Vagina (tissue), 2 donors: ENCODE data around the gene PLCB1. TPM values are rescaled to one million over a fixed set of nuclear protein-coding genes. Genes with fewer than 3 reads are reported as not detected.
"Not testable (repeated sequence)": the region's sequence is repeated elsewhere in the genome, so short reads cannot be mapped to it uniquely, and the experiment has no call there.

Experiments used
- DNase-seq, 2 donors: peaks; one replicate each; pipeline ENCODE4 v3.0.0-alpha.2; 2017; ENCODE audit errors: extremely low spot score in 2 of 2
- H3K27ac ChIP-seq: fragments of 200-600 bp; sonication (generic); one replicate; pipeline ENCODE4 v1.5.1; 2019
- H3K27me3 ChIP-seq: fragments of 200-600 bp; sonication (generic); one replicate; pipeline ENCODE4 v1.5.1; 2019
- H3K36me3 ChIP-seq, 2 donors: fragments of 200-600 bp; sonication (generic); one replicate each; pipeline ENCODE4 v1.5.1; 2017 to 2019
- H3K4me1 ChIP-seq: fragments of 200-600 bp; sonication (generic); one replicate; pipeline ENCODE4 v1.5.1; 2019
- H3K4me3 ChIP-seq, 2 donors: fragments of 200-600 bp; sonication (generic); 1 replicate in 1 of 2; 2 replicates in 1 of 2; pipeline ENCODE4 v1.5.1; 2016 to 2019
- H3K9me3 ChIP-seq: fragments of 200-600 bp; sonication (generic); one replicate; pipeline ENCODE4 v1.5.1; 2019
- POLR2A ChIP-seq, 2 donors: fragments of 450-650 bp; IDR thresholded peaks; one replicate each; pipeline ENCODE4 v1.6.1; 2017; ENCODE audit warnings: antibody characterized with exemption in 2 of 2, mild to moderate bottlenecking in 2 of 2, moderate library complexity in 2 of 2
- POLR2AphosphoS5 ChIP-seq, 2 donors: sonication (generic); formaldehyde crosslinking; IDR thresholded peaks; one replicate each; pipeline ENCODE4 v1.9.0; 2017; ENCODE audit warnings: antibody characterized with exemption in 2 of 2, mild to moderate bottlenecking in 2 of 2, low read depth in 1 of 2; ENCODE audit not compliant: insufficient read depth in 1 of 2
- intact Hi-C: fragments of 100-400 bp; cut with DNase I; formaldehyde crosslinking; loops from one replicate; pipeline ENCODE4 v1.15.1; 2023
- total RNA-seq: library from RNA; depleted of rRNA; stranded (reverse); fragments of >200 nt; gene quantifications from one replicate; pipeline ENCODE4 v1.2.3, GENCODE V29; 2016
- TF ChIP-seq, protein P1 (sequence below), 3 experiments: fragments of 450-650 bp in 2 of 3; fragments of 200-600 bp in 1 of 3; sonication (generic) in 1 of 3; IDR thresholded peaks; one replicate each; pipeline ENCODE4 v1.5.1; 2017 to 2019; ENCODE audit warnings: antibody characterized with exemption in 3 of 3, mild to moderate bottlenecking in 2 of 3, moderate library complexity in 2 of 3

PLCB1 gene
- total RNA-seq, 1 donor from 2014 or later, result 32.4 TPM

DNA sequence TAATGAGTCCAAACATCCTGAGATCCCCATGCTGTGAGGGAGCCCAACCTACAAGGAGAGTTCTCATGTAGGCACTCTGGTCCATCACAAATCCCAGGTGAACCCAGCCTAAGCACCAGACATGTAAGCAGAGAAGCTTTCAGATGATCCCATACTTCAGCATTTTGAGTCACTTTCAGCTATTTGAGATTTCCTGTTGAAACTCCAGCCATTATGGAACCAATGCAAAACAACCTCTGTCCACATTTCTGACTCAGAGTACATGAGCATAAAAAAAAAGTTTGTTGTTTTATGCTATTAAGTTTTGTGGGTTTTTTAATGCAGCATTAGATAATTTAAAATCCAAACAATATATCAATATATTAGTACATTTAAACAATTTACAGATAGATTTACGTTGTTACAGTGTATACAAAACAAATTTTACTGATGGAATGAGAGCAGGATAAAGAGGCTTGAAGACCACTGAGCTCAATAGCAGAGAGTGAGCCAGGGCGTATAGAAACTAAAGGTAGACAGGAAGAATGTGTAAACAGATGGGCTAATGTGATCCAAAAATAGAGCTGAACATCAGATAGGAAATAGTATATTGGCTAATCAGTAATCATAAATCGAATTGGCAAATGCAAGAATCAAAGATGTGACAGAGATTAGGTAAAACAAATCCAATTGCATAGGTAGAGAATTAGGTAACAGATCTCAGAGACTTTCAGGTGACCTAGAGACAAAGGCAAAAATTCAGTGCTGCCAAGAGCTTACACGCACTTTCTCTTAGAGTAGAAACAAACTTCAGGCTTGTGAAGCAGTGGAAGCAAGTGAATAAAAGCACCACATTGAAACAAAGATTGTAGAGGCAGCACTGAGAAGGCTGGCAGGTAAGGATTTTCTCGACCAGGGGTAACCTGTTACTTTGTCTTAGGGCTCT is 36.2 kb upstream of the PLCB1 start:
- Histone ChIP-seq H3K9me3 (no peaks in the 10 kb centered on the region), H3K27me3 (no peaks in the 10 kb centered on the region), H3K4me3 (no peak overlapping the region), H3K27ac (no peak overlapping the region), H3K4me1 (peaks cover 19% of the 10 kb centered on the region), H3K36me3 (no peaks in the 10 kb centered on the region)
- TF ChIP-seq POLR2A (IDR thresholded peaks at IDR 0.05), result no peak
- TF ChIP-seq, protein P1, sequence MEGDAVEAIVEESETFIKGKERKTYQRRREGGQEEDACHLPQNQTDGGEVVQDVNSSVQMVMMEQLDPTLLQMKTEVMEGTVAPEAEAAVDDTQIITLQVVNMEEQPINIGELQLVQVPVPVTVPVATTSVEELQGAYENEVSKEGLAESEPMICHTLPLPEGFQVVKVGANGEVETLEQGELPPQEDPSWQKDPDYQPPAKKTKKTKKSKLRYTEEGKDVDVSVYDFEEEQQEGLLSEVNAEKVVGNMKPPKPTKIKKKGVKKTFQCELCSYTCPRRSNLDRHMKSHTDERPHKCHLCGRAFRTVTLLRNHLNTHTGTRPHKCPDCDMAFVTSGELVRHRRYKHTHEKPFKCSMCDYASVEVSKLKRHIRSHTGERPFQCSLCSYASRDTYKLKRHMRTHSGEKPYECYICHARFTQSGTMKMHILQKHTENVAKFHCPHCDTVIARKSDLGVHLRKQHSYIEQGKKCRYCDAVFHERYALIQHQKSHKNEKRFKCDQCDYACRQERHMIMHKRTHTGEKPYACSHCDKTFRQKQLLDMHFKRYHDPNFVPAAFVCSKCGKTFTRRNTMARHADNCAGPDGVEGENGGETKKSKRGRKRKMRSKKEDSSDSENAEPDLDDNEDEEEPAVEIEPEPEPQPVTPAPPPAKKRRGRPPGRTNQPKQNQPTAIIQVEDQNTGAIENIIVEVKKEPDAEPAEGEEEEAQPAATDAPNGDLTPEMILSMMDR (IDR thresholded peaks at IDR 0.05), result no peak
- no peak for TF ChIP-seq POLR2AphosphoS5 (IDR thresholded peaks at IDR 0.05; ENCODE audit: insufficient read depth in 1 of 2, low read depth in 1 of 2)
- intact Hi-C loops, result no loop called here
- DNase-seq, result no peak

DNA sequence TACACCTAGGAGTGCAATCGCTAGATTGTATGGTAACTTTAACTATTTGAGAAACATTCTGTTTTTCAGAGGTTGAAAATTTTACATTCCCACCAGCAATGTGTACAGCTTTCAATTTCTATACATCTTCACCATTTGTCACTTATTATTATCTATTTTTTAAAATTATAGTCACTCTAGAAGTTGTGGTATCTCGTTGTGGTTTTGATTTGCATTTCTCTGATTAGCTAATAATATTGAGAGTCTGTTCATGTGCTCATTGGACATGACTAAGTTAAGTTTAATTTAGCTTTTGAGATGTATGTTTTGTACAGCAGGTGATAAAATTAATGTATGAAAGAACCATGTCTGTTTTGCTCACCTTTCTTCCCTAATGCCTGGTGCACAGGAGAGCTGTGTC is 34.8 kb upstream of the PLCB1 start:
- TF ChIP-seq POLR2A (IDR thresholded peaks at IDR 0.05), result no peak
- no peak for TF ChIP-seq POLR2AphosphoS5 (IDR thresholded peaks at IDR 0.05; ENCODE audit: insufficient read depth in 1 of 2, low read depth in 1 of 2)
- TF ChIP-seq, protein P1 (IDR thresholded peaks at IDR 0.05), result no peak
- Histone ChIP-seq H3K27ac (no peak overlapping the region), H3K4me3 (no peak overlapping the region), H3K27me3 (no peaks in the 10 kb centered on the region), H3K4me1 (peaks cover 19% of the 10 kb centered on the region), H3K9me3 (no peaks in the 10 kb centered on the region), H3K36me3 (no peaks in the 10 kb centered on the region)
- DNase-seq, result no peak
- intact Hi-C loops, result no loop called here

DNA sequence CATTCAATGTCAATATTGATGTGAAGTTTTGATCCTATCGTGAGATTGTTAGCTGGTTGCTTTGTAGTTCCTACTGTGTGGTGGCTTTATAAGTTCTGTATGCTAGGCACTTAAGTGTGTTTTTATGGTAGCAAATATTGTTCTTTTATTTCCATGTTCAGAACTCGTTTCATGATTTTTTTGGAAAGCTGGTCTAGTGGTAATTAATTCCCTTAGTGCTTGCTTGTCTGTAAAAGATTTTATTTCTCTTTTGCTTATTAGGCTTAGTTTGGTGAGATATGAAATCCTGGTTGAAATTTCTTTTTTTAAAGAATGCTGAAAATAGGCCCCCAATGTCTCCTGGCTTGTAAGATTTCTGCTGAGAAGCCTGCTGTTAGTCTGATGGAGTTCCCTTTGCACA is 27.8 kb upstream of the PLCB1 start:
- no peak for DNase-seq
- Histone ChIP-seq H3K27me3 (no peaks in the 10 kb centered on the region), H3K9me3 (no peaks in the 10 kb centered on the region), H3K4me3 (no peak overlapping the region), H3K36me3 (no peaks in the 10 kb centered on the region), H3K27ac (no peak overlapping the region), H3K4me1 (no peaks in the 10 kb centered on the region)
- intact Hi-C loops, result no loop called here
- TF ChIP-seq POLR2A (IDR thresholded peaks at IDR 0.05), result no peak
- TF ChIP-seq, protein P1 (IDR thresholded peaks at IDR 0.05), result no peak
- TF ChIP-seq POLR2AphosphoS5 (IDR thresholded peaks at IDR 0.05; ENCODE audit: insufficient read depth in 1 of 2, low read depth in 1 of 2), result no peak

DNA sequence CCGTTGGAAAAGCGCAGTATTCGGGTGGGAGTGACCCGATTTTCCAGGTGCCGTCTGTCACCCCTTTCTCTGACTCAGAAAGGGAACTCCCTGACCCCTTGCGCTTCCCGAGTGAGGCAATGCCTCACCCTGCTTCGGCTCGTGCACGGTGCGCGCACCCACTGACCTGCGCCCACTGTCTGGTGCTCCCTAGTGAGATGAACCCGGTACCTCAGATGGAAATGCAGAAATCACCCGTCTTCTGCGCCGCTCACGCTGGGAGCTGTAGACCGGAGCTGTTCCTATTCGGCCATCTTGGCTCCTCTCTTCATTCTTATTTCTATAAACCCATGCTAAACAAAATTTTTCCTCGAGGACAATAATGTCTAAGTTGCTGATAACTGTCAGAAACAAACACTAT is 17.5 kb upstream of the PLCB1 start:
- H3K4me3 ChIP-seq, intact Hi-C loops, DNase-seq, H3K27me3 ChIP-seq, H3K27ac ChIP-seq, H3K36me3 ChIP-seq, H3K9me3 ChIP-seq: not testable (repeated sequence)
- H3K4me1 ChIP-seq, result peaks cover 18% of the 10 kb centered on the region

DNA sequence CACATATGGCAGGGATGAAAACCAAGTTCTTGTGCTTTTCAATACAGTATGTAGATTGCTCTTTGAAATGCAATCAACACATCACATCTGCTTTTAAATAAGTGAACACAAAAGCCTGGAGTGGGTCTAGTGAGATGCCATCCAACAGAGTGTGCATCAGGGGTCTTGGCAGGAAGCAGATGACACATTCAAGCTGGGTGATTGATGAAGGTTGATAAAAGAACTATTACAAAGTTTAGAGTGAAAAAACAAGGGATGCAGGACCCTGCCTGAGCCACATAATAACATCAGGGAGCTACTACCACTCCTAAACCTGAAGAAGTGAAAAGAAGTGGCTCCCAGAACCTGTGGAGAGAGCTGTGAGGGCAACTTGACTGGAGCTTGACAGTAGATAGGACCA is 16.6 kb upstream of the PLCB1 start:
- DNase-seq, result no peak
- intact Hi-C loops, result no loop called here
- Histone ChIP-seq H3K27ac (no peak overlapping the region), H3K4me3 (no peak overlapping the region), H3K27me3 (no peaks in the 10 kb centered on the region), H3K36me3 (no peaks in the 10 kb centered on the region), H3K9me3 (no peaks in the 10 kb centered on the region), H3K4me1 (peaks cover 18% of the 10 kb centered on the region)
- TF ChIP-seq POLR2A (IDR thresholded peaks at IDR 0.05) (no peak), POLR2AphosphoS5 (IDR thresholded peaks at IDR 0.05; ENCODE audit: insufficient read depth in 1 of 2, low read depth in 1 of 2) (no peak)
- TF ChIP-seq, protein P1 (IDR thresholded peaks at IDR 0.05), result no peak
